GM12801 (cell line): Measurements from ENCODE around the gene EGFLAM.

ENCODE experiments used
- CTCF ChIP-seq: IDR thresholded peaks from one replicate; pipeline ENCODE4 v1.5.1; 2011; ENCODE audit warnings: control low read depth; ENCODE audit not compliant: insufficient read length; ENCODE audit errors: extremely low read depth

The EGFLAM gene

GRCh38 chr5:38450627-38451026 is 192.3 kb downstream of the EGFLAM start:
- no peak for TF ChIP-seq CTCF

DNA sequence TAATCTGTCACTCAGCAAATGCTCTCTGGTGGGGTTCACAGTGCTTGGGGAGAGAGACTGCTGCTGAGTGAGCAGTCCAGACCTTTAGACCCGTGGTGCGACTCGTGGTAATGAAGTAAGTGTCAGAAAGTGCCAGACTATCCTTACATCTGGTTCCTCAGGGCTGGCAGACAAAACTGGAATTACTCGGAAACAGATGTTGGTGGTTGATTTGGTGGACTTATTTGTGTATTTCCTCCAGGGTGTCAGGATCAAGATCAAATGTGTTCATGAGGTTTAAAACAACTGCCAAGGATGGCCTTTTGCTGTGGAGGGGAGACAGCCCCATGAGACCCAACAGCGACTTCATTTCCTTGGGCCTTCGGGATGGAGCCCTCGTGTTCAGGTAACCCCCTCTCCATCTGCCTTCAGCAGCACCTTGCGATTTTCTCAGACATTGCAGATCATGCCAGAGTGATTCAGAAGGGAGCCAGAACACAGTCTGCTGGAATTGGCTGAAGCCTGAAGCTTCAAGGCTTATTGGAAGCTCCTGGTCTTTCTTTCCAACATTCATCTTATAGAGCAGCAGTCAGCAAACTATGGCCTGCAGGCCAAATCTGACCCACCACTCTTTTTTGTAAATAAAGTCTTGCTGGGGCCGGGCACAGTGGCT is 192.8 kb downstream of the EGFLAM start:
- TF ChIP-seq CTCF = no peak

GRCh38 chr5:38452201-38452600 is 193.8 kb downstream of the EGFLAM start:
- TF ChIP-seq CTCF = no peak

- TF ChIP-seq CTCF = no peak
Observed at GRCh38 chr5:38453506-38453905, 195.1 kb downstream of the EGFLAM start.

- TF ChIP-seq CTCF = no peak
Observed at GRCh38 chr5:38453921-38454320, 195.6 kb downstream of the EGFLAM start.

GRCh38 chr5:38455796-38456330 is 197.5 kb downstream of the EGFLAM start:
- TF ChIP-seq CTCF = no peak

DNA sequence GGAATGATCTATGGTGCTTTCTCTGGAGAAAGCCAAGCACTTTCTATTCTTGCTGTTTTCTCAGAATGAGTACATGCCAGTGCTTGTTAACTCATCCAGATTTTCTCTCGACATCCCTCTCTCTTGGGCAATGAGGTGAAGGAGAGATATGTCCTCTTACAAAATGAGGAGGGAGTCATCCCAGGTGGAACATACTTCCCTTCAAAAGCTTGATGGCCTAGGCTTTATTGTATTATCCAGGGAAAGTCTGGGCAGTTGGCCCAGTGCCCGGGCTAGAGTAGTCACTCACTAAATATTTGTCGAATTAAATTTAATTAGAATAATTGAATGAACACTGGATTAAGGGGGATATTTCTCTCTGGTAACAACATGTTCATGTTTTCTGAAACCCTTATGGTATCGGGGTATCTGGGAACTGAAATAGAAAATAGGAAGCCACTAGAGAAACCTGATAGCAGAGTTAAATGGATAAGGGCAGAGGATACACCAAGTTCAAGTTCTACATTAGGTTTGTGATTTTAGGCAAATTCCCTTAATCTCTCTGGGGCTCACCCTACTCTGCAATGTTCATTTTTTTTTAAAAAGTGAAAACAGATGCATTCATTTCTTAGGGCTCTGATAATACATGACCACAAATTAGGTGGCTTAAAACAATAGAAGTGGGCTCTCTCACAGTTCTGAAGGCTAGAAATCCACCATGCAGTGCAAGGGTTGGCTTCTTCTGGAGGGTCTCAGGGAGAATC is 198.5 kb downstream of the EGFLAM start:
- TF ChIP-seq CTCF = no peak
